Measurements from ENCODE around the gene NAT8.
"Not testable (repeated sequence)": the region's sequence is repeated elsewhere in the genome, so short reads cannot be mapped to it uniquely, and the experiment has no call there.

- not testable (repeated sequence) for TF ChIP-seq CTCF (IDR thresholded peaks at IDR 0.05; ENCODE audit: low read depth, low read length, poor library complexity, severe bottlenecking); EZH2phosphoT487 (IDR thresholded peaks at IDR 0.05; ENCODE audit: borderline replicate concordance, low read length)
Observed at GRCh38 chr2:73676211-73676610, 34.0 kb upstream of the NAT8 start.
